Measurements from ENCODE around the gene PHRF1.

The PHRF1 gene

DNA sequence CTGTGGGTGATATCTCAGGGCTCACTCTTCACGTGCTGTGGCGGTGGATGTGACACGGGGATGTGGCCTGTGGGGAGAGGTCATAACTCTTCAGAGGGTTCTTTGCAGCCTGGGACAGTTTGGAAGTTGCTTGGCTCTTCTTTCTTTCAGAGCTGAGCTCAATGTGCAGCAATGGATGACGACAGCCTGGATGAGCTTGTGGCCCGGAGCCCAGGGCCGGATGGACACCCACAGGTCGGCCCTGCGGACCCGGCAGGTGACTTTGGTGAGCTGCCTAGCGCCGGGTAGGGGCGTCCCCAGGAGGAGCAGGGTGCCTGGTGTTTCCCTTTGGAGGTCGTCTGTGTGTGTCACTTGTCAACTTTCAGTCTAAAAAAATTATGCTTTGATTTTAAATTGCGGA, 5.1 kb downstream of the PHRF1 start:
- H4K8ac ChIP-seq (ENCODE audit: low read depth, low read length), result no peak overlapping the region
- peaks cover 9% of the 10 kb centered on the region for H3K36me3 ChIP-seq (ENCODE audit: control insufficient read depth, insufficient read depth, low read length)
- no peak overlapping the region for H3K9ac ChIP-seq (ENCODE audit: low read length)
- no peak overlapping the region for H3K23ac ChIP-seq (ENCODE audit: low read length)
- 100% methylated on average over 1 of the region's 14 CpGs for WGBS (ENCODE audit: extremely low coverage, insufficient coverage, low lambda C conversion rate)
- H3K27me3 ChIP-seq (ENCODE audit: insufficient read depth, low read length, poor library complexity), result no peaks in the 10 kb centered on the region
- no peak overlapping the region for H4K5ac ChIP-seq (ENCODE audit: low read length)
- H2BK15ac ChIP-seq (replicated peaks; ENCODE audit: low read depth), result no peak overlapping the region
- no peak overlapping the region for H2BK120ac ChIP-seq (ENCODE audit: low read depth, low read length)
- no peak overlapping the region for H3K4me2 ChIP-seq (ENCODE audit: low read length)
- H3K4me3 ChIP-seq (ENCODE audit: low read length), result no peak overlapping the region
- no peak overlapping the region for H3K4ac ChIP-seq (ENCODE audit: low read depth, low read length)
- no peak overlapping the region for H2BK5ac ChIP-seq (ENCODE audit: low read length)
- no peak for DNase-seq
- no peak overlapping the region for H3K56ac ChIP-seq (ENCODE audit: low read length)
- H3K79me2 ChIP-seq (ENCODE audit: control insufficient read depth, insufficient read depth, low read length), result peaks cover 49% of the 10 kb centered on the region
- H3K4me1 ChIP-seq (ENCODE audit: control insufficient read depth, low read depth, low read length), result peaks cover 3% of the 10 kb centered on the region
- no peak overlapping the region for H3K27ac ChIP-seq (ENCODE audit: low read depth, low read length)
- peaks cover 21% of the 10 kb centered on the region for H3K79me1 ChIP-seq (ENCODE audit: low read length)
- no peak overlapping the region for H2AK5ac ChIP-seq (ENCODE audit: low read length)
- no peak overlapping the region for H3K18ac ChIP-seq (ENCODE audit: low read length)

DNA sequence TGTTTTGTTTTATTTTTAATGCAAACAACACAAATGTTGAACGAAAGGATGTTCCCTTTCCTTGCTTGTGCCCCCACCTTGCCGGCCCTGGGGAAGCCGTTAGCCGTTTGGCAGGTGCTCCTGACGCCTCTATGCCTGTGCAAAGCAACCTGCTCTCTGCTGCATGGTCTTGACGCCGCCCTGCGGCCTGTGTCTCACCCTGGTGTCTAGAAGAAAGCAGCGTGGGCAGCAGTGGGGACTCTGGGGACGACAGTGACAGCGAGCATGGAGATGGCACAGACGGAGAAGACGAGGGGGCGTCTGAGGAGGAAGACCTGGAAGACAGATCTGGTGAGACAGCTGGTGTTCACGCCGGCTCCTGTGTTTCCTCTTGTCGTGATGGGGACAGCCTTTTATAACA, 5.5 kb downstream of the PHRF1 start:
- H3K23ac ChIP-seq (ENCODE audit: low read length), result no peak overlapping the region
- 100% methylated on average over 1 of the region's 17 CpGs for WGBS (ENCODE audit: extremely low coverage, insufficient coverage, low lambda C conversion rate)
- no peak overlapping the region for H2AK5ac ChIP-seq (ENCODE audit: low read length)
- no peak overlapping the region for H3K9ac ChIP-seq (ENCODE audit: low read length)
- no peak overlapping the region for H2BK5ac ChIP-seq (ENCODE audit: low read length)
- peaks cover 3% of the 10 kb centered on the region for H3K4me1 ChIP-seq (ENCODE audit: control insufficient read depth, low read depth, low read length)
- H3K36me3 ChIP-seq (ENCODE audit: control insufficient read depth, insufficient read depth, low read length), result peaks cover 11% of the 10 kb centered on the region
- H3K4ac ChIP-seq (ENCODE audit: low read depth, low read length), result no peak overlapping the region
- H3K4me2 ChIP-seq (ENCODE audit: low read length), result no peak overlapping the region
- no peak overlapping the region for H3K27ac ChIP-seq (ENCODE audit: low read depth, low read length)
- no peak overlapping the region for H2BK15ac ChIP-seq (replicated peaks; ENCODE audit: low read depth)
- H3K27me3 ChIP-seq (ENCODE audit: insufficient read depth, low read length, poor library complexity), result no peaks in the 10 kb centered on the region
- H3K56ac ChIP-seq (ENCODE audit: low read length), result no peak overlapping the region
- no peak overlapping the region for H3K18ac ChIP-seq (ENCODE audit: low read length)
- peaks cover 48% of the 10 kb centered on the region for H3K79me2 ChIP-seq (ENCODE audit: control insufficient read depth, insufficient read depth, low read length)
- peaks cover 21% of the 10 kb centered on the region for H3K79me1 ChIP-seq (ENCODE audit: low read length)
- no peak overlapping the region for H3K4me3 ChIP-seq (ENCODE audit: low read length)
- DNase-seq, result no peak
- H2BK120ac ChIP-seq (ENCODE audit: low read depth, low read length), result no peak overlapping the region
- no peak overlapping the region for H4K5ac ChIP-seq (ENCODE audit: low read length)
- H4K8ac ChIP-seq (ENCODE audit: low read depth, low read length), result no peak overlapping the region

DNA sequence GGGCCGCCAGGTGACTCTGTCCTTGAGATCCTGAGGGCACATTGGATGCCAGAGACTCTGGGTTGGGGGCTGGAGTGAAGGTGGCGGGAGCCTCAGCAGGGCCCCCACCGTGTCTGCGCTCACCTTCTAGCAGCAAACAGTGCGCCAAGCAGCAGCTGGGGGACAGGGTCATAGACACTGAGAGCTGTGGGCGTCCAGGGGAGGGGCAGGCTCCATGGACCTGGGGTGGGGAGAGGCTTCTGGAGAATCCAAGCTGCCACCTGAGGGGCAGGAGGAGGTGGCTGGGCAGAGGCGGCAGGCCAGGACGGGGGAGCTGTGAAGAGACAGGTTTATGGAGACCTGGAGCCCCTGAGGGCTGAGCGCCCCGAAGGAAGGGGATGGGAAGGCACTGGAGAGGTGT, 8.0 kb downstream of the PHRF1 start:
- WGBS (ENCODE audit: extremely low coverage, insufficient coverage, low lambda C conversion rate), result no CpG with 5 or more reads among the region's 10 CpGs

DNA sequence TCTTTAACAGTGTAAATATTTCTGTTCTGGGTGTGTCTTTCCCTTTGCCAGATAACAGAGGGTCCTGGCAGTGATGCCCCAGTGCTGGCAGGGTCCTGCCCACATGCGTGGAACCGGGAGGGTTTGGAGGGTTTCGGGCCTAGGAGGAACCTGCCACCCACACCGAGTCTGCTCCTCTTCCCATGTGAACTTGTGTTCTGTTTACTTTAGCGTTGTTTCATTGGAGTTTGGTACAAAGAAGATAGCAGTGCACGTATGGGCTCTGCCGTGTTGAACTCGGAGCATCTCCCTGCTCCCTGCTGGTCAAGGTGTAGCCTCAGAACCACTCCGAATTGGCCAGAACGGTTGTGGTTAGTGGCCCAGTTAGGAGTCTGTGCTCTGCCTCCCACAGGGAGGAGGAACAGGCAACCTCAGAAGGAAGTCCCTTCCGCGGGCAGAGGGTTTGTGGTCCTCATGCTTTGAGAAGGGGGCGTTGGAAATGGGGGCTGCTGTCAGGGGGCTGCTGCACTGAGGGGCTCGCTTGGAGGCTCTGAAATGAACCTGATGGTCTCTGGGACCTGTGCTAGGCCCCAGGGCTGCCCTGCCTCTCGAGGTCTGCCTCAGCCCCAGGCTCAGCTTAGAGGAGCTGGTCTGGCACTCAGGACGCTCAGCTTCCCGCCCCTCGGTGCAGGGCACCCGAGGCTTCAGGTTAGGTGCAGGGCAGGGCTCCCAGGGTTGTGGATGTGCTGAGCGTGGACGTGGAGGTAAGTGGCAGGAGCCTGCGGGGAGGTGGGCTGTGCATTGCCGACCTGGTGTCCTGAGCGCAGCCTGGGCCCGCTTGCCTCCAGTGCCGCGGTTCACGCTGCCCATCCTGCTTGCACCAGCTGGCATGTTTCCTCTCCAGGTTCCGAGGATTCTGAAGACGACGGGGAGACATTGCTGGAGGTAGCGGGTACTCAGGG, 10.4 kb downstream of the PHRF1 start:
- no CpG with 5 or more reads among the region's 32 CpGs for whole genome bisulfite sequencing (ENCODE audit: extremely low coverage, insufficient coverage, low lambda C conversion rate)
- no peak overlapping the region for H2BK120ac ChIP-seq (ENCODE audit: low read depth, low read length)
- H4K8ac ChIP-seq (ENCODE audit: low read depth, low read length), result no peak overlapping the region
- no peak overlapping the region for H3K4ac ChIP-seq (ENCODE audit: low read depth, low read length)
- DNase-seq, result no peak
- H3K4me2 ChIP-seq (ENCODE audit: low read length), result no peak overlapping the region
- H4K5ac ChIP-seq (ENCODE audit: low read length), result no peak overlapping the region
- H3K9ac ChIP-seq (ENCODE audit: low read length), result no peak overlapping the region
- no peak overlapping the region for H2BK15ac ChIP-seq (replicated peaks; ENCODE audit: low read depth)
- H2AK5ac ChIP-seq (ENCODE audit: low read length), result no peak overlapping the region
- no peak overlapping the region for H3K18ac ChIP-seq (ENCODE audit: low read length)
- peaks cover 3% of the 10 kb centered on the region for H3K79me2 ChIP-seq (ENCODE audit: control insufficient read depth, insufficient read depth, low read length)
- H3K27ac ChIP-seq (ENCODE audit: low read depth, low read length), result no peak overlapping the region
- no peak overlapping the region for H3K4me3 ChIP-seq (ENCODE audit: low read length)
- peaks cover 15% of the 10 kb centered on the region for H3K79me1 ChIP-seq (ENCODE audit: low read length)
- H2BK5ac ChIP-seq (ENCODE audit: low read length), result no peak overlapping the region
- H3K23ac ChIP-seq (ENCODE audit: low read length), result no peak overlapping the region
- no peaks in the 10 kb centered on the region for H3K27me3 ChIP-seq (ENCODE audit: insufficient read depth, low read length, poor library complexity)
- peaks cover 27% of the 10 kb centered on the region for H3K36me3 ChIP-seq (ENCODE audit: control insufficient read depth, insufficient read depth, low read length)
- no peak overlapping the region for H3K56ac ChIP-seq (ENCODE audit: low read length)
- no peaks in the 10 kb centered on the region for H3K4me1 ChIP-seq (ENCODE audit: control insufficient read depth, low read depth, low read length)

More for the DNA sequence above, 8.0 kb downstream of the PHRF1 start:
- Histone ChIP-seq H3K4me3 (ENCODE audit: low read length) (no peak overlapping the region), H2AK5ac (ENCODE audit: low read length) (no peak overlapping the region), H2BK5ac (ENCODE audit: low read length) (no peak overlapping the region), H4K5ac (ENCODE audit: low read length) (no peak overlapping the region), H3K27ac (ENCODE audit: low read depth, low read length) (no peak overlapping the region), H3K23ac (ENCODE audit: low read length) (no peak overlapping the region), H3K79me2 (ENCODE audit: control insufficient read depth, insufficient read depth, low read length) (peaks cover 23% of the 10 kb centered on the region), H3K79me1 (ENCODE audit: low read length) (peaks cover 26% of the 10 kb centered on the region), H3K18ac (ENCODE audit: low read length) (no peak overlapping the region), H3K36me3 (ENCODE audit: control insufficient read depth, insufficient read depth, low read length) (peaks cover 24% of the 10 kb centered on the region), H3K56ac (ENCODE audit: low read length) (no peak overlapping the region), H3K4ac (ENCODE audit: low read depth, low read length) (no peak overlapping the region), H3K4me1 (ENCODE audit: control insufficient read depth, low read depth, low read length) (no peaks in the 10 kb centered on the region), H3K4me2 (ENCODE audit: low read length) (no peak overlapping the region), H3K9ac (ENCODE audit: low read length) (no peak overlapping the region), H2BK15ac (replicated peaks; ENCODE audit: low read depth) (no peak overlapping the region), H4K8ac (ENCODE audit: low read depth, low read length) (no peak overlapping the region), H2BK120ac (ENCODE audit: low read depth, low read length) (no peak overlapping the region), H3K27me3 (ENCODE audit: insufficient read depth, low read length, poor library complexity) (no peaks in the 10 kb centered on the region)
- DNase-seq, result no peak

DNA sequence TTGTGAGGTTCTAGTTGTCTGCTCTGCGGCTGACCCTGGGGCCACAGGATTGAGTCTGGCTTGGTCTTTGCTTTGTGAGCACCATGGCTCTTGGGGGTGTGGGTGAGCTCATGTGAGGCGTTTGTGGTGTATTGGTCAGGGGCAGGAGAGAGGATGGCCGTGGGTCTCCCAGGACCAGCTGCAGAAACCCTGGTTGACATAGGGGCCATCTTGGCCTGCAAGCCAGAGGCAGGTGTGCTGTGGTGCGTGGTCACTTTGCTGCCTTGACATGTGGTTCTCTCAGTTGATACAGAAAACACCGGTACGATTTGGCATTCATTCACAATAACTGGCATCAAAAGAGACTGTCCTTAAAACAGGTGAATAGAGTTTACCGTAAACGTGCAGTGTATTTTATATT, 11.3 kb downstream of the PHRF1 start:
- H3K18ac ChIP-seq (ENCODE audit: low read length), result no peak overlapping the region
- H3K36me3 ChIP-seq (ENCODE audit: control insufficient read depth, insufficient read depth, low read length), result peaks cover 29% of the 10 kb centered on the region
- H3K4ac ChIP-seq (ENCODE audit: low read depth, low read length), result no peak overlapping the region
- DNase-seq, result no peak
- no peak overlapping the region for H3K4me2 ChIP-seq (ENCODE audit: low read length)
- H4K5ac ChIP-seq (ENCODE audit: low read length), result no peak overlapping the region
- H4K8ac ChIP-seq (ENCODE audit: low read depth, low read length), result no peak overlapping the region
- no peaks in the 10 kb centered on the region for H3K4me1 ChIP-seq (ENCODE audit: control insufficient read depth, low read depth, low read length)
- H3K9ac ChIP-seq (ENCODE audit: low read length), result no peak overlapping the region
- no peaks in the 10 kb centered on the region for H3K79me2 ChIP-seq (ENCODE audit: control insufficient read depth, insufficient read depth, low read length)
- WGBS (ENCODE audit: extremely low coverage, insufficient coverage, low lambda C conversion rate), result no CpG with 5 or more reads among the region's 8 CpGs
- no peak overlapping the region for H2BK120ac ChIP-seq (ENCODE audit: low read depth, low read length)
- H3K23ac ChIP-seq (ENCODE audit: low read length), result no peak overlapping the region
- H3K79me1 ChIP-seq (ENCODE audit: low read length), result peaks cover 12% of the 10 kb centered on the region
- no peak overlapping the region for H3K56ac ChIP-seq (ENCODE audit: low read length)
- no peak overlapping the region for H3K4me3 ChIP-seq (ENCODE audit: low read length)
- no peak overlapping the region for H3K27ac ChIP-seq (ENCODE audit: low read depth, low read length)
- H2AK5ac ChIP-seq (ENCODE audit: low read length), result no peak overlapping the region
- no peaks in the 10 kb centered on the region for H3K27me3 ChIP-seq (ENCODE audit: insufficient read depth, low read length, poor library complexity)
- H2BK15ac ChIP-seq (replicated peaks; ENCODE audit: low read depth), result no peak overlapping the region
- no peak overlapping the region for H2BK5ac ChIP-seq (ENCODE audit: low read length)
